Ovary (tissue), 9 donors: ENCODE results near the gene ASTL. TPM values are rescaled to one million over a fixed set of nuclear protein-coding genes. Genes with fewer than 3 reads are reported as not detected.

Source experiments
- DNase-seq, 5 donors: peaks; one replicate each; pipeline ENCODE4 v3.0.0-alpha.2; 2019 to 2020
- H3K27ac ChIP-seq, 2 donors: fragments of 200-600 bp; one replicate each; pipeline versions ENCODE4 v1.5.1 to v1.8.0; 2019 to 2022
- H3K27me3 ChIP-seq: fragments of 200-600 bp; one replicate; pipeline ENCODE4 v1.8.0; 2022
- H3K36me3 ChIP-seq: fragments of 200-600 bp; sonication (generic); one replicate; pipeline ENCODE4 v1.5.1; 2019
- H3K4me1 ChIP-seq: one replicate; pipeline ENCODE4 v1.8.1; 2013; ENCODE audit warnings: mild to moderate bottlenecking, moderate library complexity; ENCODE audit not compliant: insufficient read depth
- H3K4me3 ChIP-seq: fragments of 200-600 bp; sonication (generic); one replicate; pipeline ENCODE4 v1.5.1; 2017
- H3K9me3 ChIP-seq, 2 donors: fragments of 200-600 bp in 1 of 2; sonication (generic) in 1 of 2; one replicate each; pipeline versions ENCODE4 v1.5.1 to v1.8.1; 2013 to 2019; ENCODE audit warnings: mild to moderate bottlenecking in 1 of 2, moderate library complexity in 1 of 2
- EP300 ChIP-seq: sonication (generic); formaldehyde crosslinking; IDR thresholded peaks from one replicate; pipeline ENCODE4 v1.6.1; 2017; ENCODE audit warnings: antibody characterized with exemption
- POLR2A ChIP-seq: fragments of 450-650 bp; IDR thresholded peaks from one replicate; pipeline ENCODE4 v1.6.1; 2017; ENCODE audit warnings: antibody characterized with exemption, mild to moderate bottlenecking, moderate library complexity
- WGBS, 3 donors: extraction: QIAGEN DNeasy Blood & Tissue Kit in 1 of 3; methylation state at CpG; one replicate each; pipeline versions ENCODE4 v1.1.5 to v1.1.7; 2013 to 2017; 5-methylcytosine and 5-hydroxymethylcytosine counted together
- intact Hi-C, 4 donors: fragments of 100-400 bp; cut with DNase I; formaldehyde crosslinking; loops; one replicate each; pipeline versions ENCODE4 v1.11.0 to v1.15.1; 2022 to 2023
- polyA plus RNA-seq, 2 donors: library from polyadenylated mRNA; stranded (reverse); fragments of 200-250 nt in 1 of 2; fragments of 350-450 nt in 1 of 2; fragmentation: Illumina TruSeq in 1 of 2; extraction: RNeasy Lipid Tissue Mini Kit (QIAGEN cat#74804) in 1 of 2; gene quantifications; one replicate each; pipeline ENCODE4 v1.2.3, GENCODE V29; 2013 to 2014
- total RNA-seq, 7 donors: library from RNA; depleted of rRNA in 2 of 7; stranded (reverse); fragments of >200 nt in 2 of 7; fragmentation: NEBNext Ultra II Directional in 3 of 7; extraction: Animal tissue kit (Norgen Biotek cat#: 25700) in 3 of 7; gene quantifications; one replicate each; pipeline versions ENCODE4 v1.1.0 to v1.2.4, GENCODE V29; 2016 to 2023
- TF ChIP-seq, protein P1 (sequence below), 3 donors: fragments of 450-650 bp in 2 of 3; fragments of 200-600 bp in 1 of 3; IDR thresholded peaks; one replicate each; pipeline versions ENCODE4 v1.5.1 to v1.8.0; 2016 to 2022; ENCODE audit warnings: antibody characterized with exemption in 3 of 3, mild to moderate bottlenecking in 1 of 3
- donor health status: DM: no; HTN: no; CAD: no; lungs with moderate emphysema.
- donor health status: DM: no; HTN: no; CAD: no.
- donor health status: Bipolar disorder and iron deficiency.
- donor health status: DM: yes; HTN: yes; CAD: no.
- donor health status: DM: no; HTN: no; CAD: no.
- donor health status: DM: yes; HTN: yes; CAD: no.

The ASTL gene
- total and polyA plus RNA-seq, 9 donors: 0.15 to 1.7 (median 0.67) TPM; not detected in 4

DNA sequence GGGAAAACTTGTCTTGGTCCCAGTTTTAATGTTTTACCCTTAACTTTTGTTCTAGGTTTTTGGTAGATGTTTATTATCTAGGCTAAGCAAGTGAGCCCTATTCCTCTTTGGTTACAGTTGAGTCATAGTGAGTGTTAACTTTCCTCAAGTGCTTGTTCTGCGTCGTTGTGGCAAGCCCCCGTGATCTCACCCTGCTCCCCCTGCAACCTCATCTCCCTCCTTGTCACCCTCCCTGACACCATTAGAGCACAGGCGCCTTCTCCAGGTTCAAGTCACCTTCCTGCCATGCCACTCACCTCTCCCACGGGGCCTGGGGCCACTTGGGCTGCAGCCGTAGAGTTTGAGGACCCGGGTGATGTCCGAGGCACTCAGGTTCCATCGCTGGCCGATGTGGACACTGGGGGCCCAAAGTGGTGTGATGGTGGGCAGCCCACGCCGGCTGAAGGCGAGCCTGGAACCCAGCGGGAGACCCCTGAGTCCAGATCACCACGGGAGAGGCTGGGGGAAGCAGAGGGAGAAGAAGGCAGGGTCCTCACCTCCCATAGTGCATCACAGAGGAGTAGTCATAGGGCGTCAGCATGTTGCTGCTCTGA, 8.7 kb downstream of the ASTL start:
- DNase-seq: no peak
- H3K4me3 ChIP-seq: no peak overlapping the region
- intact Hi-C loops: loop anchor here in 2 of 4 donors (5.0 to 10.0 kb wide), 2 partner anchors 43 to 375 kb away; partner anchors contain the start of gene NEURL3 (in 1 of the 2)
- WGBS, 3 donors: 80 to 85% (median 83%) methylated on average over 16 of the region's 16 CpGs
- no peak for TF ChIP-seq EP300
- TF ChIP-seq, protein P1, sequence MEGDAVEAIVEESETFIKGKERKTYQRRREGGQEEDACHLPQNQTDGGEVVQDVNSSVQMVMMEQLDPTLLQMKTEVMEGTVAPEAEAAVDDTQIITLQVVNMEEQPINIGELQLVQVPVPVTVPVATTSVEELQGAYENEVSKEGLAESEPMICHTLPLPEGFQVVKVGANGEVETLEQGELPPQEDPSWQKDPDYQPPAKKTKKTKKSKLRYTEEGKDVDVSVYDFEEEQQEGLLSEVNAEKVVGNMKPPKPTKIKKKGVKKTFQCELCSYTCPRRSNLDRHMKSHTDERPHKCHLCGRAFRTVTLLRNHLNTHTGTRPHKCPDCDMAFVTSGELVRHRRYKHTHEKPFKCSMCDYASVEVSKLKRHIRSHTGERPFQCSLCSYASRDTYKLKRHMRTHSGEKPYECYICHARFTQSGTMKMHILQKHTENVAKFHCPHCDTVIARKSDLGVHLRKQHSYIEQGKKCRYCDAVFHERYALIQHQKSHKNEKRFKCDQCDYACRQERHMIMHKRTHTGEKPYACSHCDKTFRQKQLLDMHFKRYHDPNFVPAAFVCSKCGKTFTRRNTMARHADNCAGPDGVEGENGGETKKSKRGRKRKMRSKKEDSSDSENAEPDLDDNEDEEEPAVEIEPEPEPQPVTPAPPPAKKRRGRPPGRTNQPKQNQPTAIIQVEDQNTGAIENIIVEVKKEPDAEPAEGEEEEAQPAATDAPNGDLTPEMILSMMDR (IDR thresholded peaks at IDR 0.05): no peak
- TF ChIP-seq POLR2A: no peak
- no peaks in the 10 kb centered on the region for H3K36me3 ChIP-seq
- no peaks in the 10 kb centered on the region for H3K9me3 ChIP-seq
- H3K27me3 ChIP-seq: no peaks in the 10 kb centered on the region
- H3K27ac ChIP-seq: no peak overlapping the region
- H3K4me1 ChIP-seq: no peaks in the 10 kb centered on the region

DNA sequence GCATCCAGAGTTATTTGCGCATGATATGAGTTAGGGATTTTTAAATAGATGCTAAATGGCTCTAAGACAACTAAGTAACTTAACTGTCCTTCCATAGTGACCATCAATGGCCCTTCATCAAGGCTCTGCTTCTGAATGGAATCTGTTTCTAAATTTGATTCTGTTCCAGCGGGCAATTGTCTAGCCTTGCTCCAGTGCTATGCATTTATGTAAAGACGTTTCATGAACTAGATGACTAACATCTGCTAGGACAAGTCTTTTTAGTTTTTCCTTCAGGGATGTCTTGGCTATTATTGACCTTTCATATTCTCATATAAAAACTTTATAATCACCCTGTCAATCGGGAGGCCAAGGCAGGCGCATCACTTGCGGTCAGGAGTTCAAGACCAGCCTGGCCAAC, 9.8 kb downstream of the ASTL start:
- no peak for DNase-seq
- Histone ChIP-seq H3K36me3 (no peaks in the 10 kb centered on the region), H3K4me1 (no peaks in the 10 kb centered on the region), H3K27me3 (no peaks in the 10 kb centered on the region), H3K9me3 (no peaks in the 10 kb centered on the region), H3K4me3 (no peak overlapping the region), H3K27ac (no peak overlapping the region)
- intact Hi-C loops: no loop called here
- WGBS, 3 donors: 84 to 89% (median 88%) methylated on average over 6 of the region's 6 CpGs
- TF ChIP-seq, protein P1 (IDR thresholded peaks at IDR 0.05): no peak
- TF ChIP-seq POLR2A: no peak
- no peak for TF ChIP-seq EP300

DNA sequence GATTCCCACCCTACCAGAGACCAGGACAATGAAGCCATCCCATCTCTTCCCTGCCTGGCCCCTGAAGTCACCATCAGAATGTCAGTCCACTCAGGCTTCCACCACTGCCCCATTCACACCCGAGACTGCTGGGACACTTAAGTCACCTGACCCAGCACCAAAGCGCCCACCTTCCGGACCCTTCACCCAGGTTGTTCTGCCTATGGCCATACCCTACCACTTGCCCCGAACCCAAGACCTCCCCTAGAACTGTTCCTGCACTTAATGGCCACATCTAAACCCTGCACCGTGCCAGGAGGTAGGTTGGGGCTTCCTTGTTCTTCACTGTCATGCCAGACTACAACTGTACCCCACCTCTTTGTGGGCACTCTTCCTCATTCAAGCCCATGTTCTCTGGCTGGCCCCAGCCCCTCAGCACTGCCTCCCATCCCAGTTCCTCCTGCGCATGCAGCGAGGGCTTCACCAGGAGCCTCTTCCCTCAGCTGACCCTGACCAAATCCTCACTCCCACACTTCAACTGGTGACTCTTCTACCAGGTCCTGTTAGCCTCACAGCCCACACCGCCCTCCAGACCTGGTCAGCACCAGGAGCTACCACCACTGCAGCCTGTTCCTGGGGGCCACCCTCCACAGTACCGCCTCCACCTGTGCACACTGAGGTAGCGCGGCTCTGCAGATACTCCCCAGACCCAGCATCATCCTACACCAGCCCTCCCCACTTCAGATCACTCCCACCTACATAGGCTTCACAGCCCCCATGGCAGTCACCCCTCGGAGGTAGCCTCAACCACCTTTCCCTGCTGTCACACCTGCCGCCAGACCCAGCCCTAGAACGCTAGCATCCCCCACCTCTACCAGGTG, 13.7 kb downstream of the ASTL start:
- no peaks in the 10 kb centered on the region for H3K27me3 ChIP-seq
- no peak overlapping the region for H3K4me3 ChIP-seq
- DNase-seq: no peak
- no peak overlapping the region for H3K27ac ChIP-seq
- no peaks in the 10 kb centered on the region for H3K9me3 ChIP-seq
- TF ChIP-seq, protein P1 (IDR thresholded peaks at IDR 0.05): no peak
- TF ChIP-seq EP300: no peak
- no peak for TF ChIP-seq POLR2A
- intact Hi-C loops: no loop called here
- WGBS, 3 donors: 89 to 92% (median 91%) methylated on average over 14 of the region's 14 CpGs
- H3K36me3 ChIP-seq: no peaks in the 10 kb centered on the region
- no peaks in the 10 kb centered on the region for H3K4me1 ChIP-seq

DNA sequence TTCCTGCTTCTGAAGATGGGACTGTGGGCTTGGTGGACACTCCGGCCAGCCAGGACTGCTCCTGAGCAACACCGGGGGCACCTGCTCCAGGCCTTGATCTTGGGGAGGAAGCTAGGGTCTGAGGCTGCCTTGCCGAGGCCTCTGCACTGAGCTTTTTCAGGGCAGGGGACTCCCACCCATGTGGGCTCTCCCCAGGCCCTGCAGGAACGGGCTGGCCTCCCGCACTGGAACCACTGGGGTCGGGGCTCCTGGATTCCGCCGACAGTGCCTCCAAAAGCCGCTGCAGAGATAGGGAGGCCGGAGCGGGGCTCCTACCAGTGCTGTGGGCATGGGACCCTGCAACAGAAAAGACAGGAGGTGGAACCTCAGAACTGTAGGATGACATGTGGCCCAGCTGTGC, 14.4 kb downstream of the ASTL start:
- no peak overlapping the region for H3K4me3 ChIP-seq
- no peak overlapping the region for H3K27ac ChIP-seq
- intact Hi-C loops: no loop called here
- H3K36me3 ChIP-seq: no peaks in the 10 kb centered on the region
- H3K27me3 ChIP-seq: no peaks in the 10 kb centered on the region
- WGBS, 3 donors: 87 to 91% (median 90%) methylated on average over 11 of the region's 11 CpGs
- DNase-seq: no peak
- H3K4me1 ChIP-seq: no peaks in the 10 kb centered on the region
- TF ChIP-seq, protein P1 (IDR thresholded peaks at IDR 0.05): no peak
- TF ChIP-seq POLR2A: no peak
- TF ChIP-seq EP300: no peak
- no peaks in the 10 kb centered on the region for H3K9me3 ChIP-seq
